GM23338 (cell line): ENCODE measurements around the gene CGRRF1. TPM values are rescaled to one million over a fixed set of nuclear protein-coding genes. Genes with fewer than 3 reads are reported as not detected.

Experiments used
- ATAC-seq: fragments of 200-7000 bp; cut with Tn5 transposase; 3 replicates; pipeline ENCODE4 v1.9.1; 2020
- DNase-seq: peaks from one replicate; pipeline ENCODE4 v3.0.0-alpha.2; 2015; ENCODE audit warnings: low spot score
- H2AFZ ChIP-seq: fragments of 200-600 bp; sonication (generic); 2 replicates; pipeline ENCODE4 v1.8.0; 2016; ENCODE audit warnings: antibody characterized with exemption, mild to moderate bottlenecking, moderate library complexity
- H3F3A ChIP-seq: fragments of 200-600 bp; sonication (generic); replicated peaks from 2 replicates; pipeline ENCODE4 v1.8.0; 2017; ENCODE audit warnings: antibody characterized with exemption, mixed run types, low read depth
- H3K27ac ChIP-seq: fragments of 200-600 bp; sonication (generic); 2 replicates; pipeline ENCODE4 v1.6.1; 2016; ENCODE audit warnings: low read depth
- H3K27me3 ChIP-seq: fragments of 200-600 bp; sonication (generic); 2 replicates; pipeline ENCODE4 v1.8.0; 2016; ENCODE audit warnings: mild to moderate bottlenecking, mixed run types, moderate library complexity; ENCODE audit not compliant: insufficient read depth
- H3K36me3 ChIP-seq: fragments of 200-600 bp; sonication (generic); 2 replicates; pipeline ENCODE4 v1.8.0; 2016; ENCODE audit warnings: mild to moderate bottlenecking; ENCODE audit not compliant: insufficient read depth
- H3K4me1 ChIP-seq: fragments of 200-600 bp; sonication (generic); 2 replicates; pipeline ENCODE4 v1.8.0; 2016; ENCODE audit warnings: mild to moderate bottlenecking, moderate library complexity; ENCODE audit not compliant: insufficient read depth
- H3K4me2 ChIP-seq: fragments of 200-600 bp; sonication (generic); 2 replicates; pipeline ENCODE4 v1.7.1; 2017; ENCODE audit warnings: mixed run types
- H3K4me3 ChIP-seq: fragments of 200-600 bp; sonication (generic); 2 replicates; pipeline ENCODE4 v1.6.1; 2016; ENCODE audit warnings: mixed run types
- H3K79me2 ChIP-seq: fragments of 200-600 bp; sonication (generic); replicated peaks from 2 replicates; pipeline ENCODE4 v1.8.0; 2017; ENCODE audit warnings: mild to moderate bottlenecking; ENCODE audit not compliant: insufficient read depth
- H3K9me2 ChIP-seq: fragments of 200-600 bp; sonication (generic); 2 replicates; pipeline ENCODE4 v1.8.0; 2017; ENCODE audit not compliant: insufficient read depth
- H4K20me1 ChIP-seq: fragments of 200-600 bp; sonication (generic); replicated peaks from 2 replicates; pipeline ENCODE4 v1.8.0; 2017; ENCODE audit warnings: mild to moderate bottlenecking; ENCODE audit not compliant: insufficient read depth
- H3K27ac Mint-ChIP-seq: 2 replicates; pipeline ENCODE4 v1.8.0; 2020; ENCODE audit warnings: inconsistent platforms, mild to moderate bottlenecking, moderate library complexity, mixed read lengths
- H3K27me3 Mint-ChIP-seq: 3 replicates; pipeline ENCODE4 v1.8.0; 2022; ENCODE audit warnings: low read depth, mild to moderate bottlenecking, moderate library complexity, mixed read lengths, inconsistent platforms; ENCODE audit not compliant: insufficient read depth, poor library complexity
- H3K36me3 Mint-ChIP-seq: 3 replicates; pipeline ENCODE4 v1.8.0; 2021; ENCODE audit warnings: low read depth, mild to moderate bottlenecking, inconsistent platforms, moderate library complexity, mixed read lengths
- H3K4me1 Mint-ChIP-seq: 3 replicates; pipeline ENCODE4 v1.8.0; 2020; ENCODE audit warnings: mild to moderate bottlenecking, inconsistent platforms, mixed read lengths
- H3K4me3 Mint-ChIP-seq: 3 replicates; pipeline ENCODE4 v1.8.0; 2021; ENCODE audit warnings: moderate library complexity, mild to moderate bottlenecking, inconsistent platforms, mixed read lengths
- H3K9me3 Mint-ChIP-seq: 3 replicates; pipeline ENCODE4 v1.8.0; 2020; ENCODE audit warnings: moderate library complexity, mild to moderate bottlenecking, inconsistent platforms, mixed read lengths
- CTCF ChIP-seq, 2 experiments: fragments of 200-600 bp in 1 of 2; sonication (generic) in 1 of 2; conservative IDR thresholded peaks; 2 replicates each; pipeline versions ENCODE4 v1.5.1 to v1.6.1; 2016 to 2017; ENCODE audit warnings: antibody characterized with exemption in 2 of 2, low read depth in 2 of 2, mild to moderate bottlenecking in 2 of 2, moderate library complexity in 1 of 2
- EZH2phosphoT487 ChIP-seq: fragments of 200-600 bp; sonication (generic); IDR thresholded peaks from one replicate; pipeline ENCODE4 v1.8.1; 2018; ENCODE audit warnings: antibody characterized with exemption; ENCODE audit not compliant: unreplicated experiment
- JUNB ChIP-seq: IDR thresholded peaks from one replicate; pipeline ENCODE4 v1.6.1; 2016; ENCODE audit warnings: antibody characterized with exemption; ENCODE audit not compliant: unreplicated experiment
- NANOG ChIP-seq: IDR thresholded peaks from 2 replicates; pipeline ENCODE4 v1.6.1; 2016; ENCODE audit warnings: antibody characterized with exemption, borderline replicate concordance
- POLR2AphosphoS5 ChIP-seq: IDR thresholded peaks from 2 replicates; pipeline ENCODE4 v1.6.1; 2016; ENCODE audit warnings: antibody characterized with exemption, low read depth
- REST ChIP-seq: IDR thresholded peaks from one replicate; pipeline ENCODE4 v1.6.1; 2018; ENCODE audit warnings: antibody characterized with exemption; ENCODE audit not compliant: unreplicated experiment
- ZNF331 ChIP-seq: fragments of 250-450 bp; sonication (Bioruptor Pico); IDR thresholded peaks from 2 replicates; pipeline ENCODE4 v1.5.0; 2020; ENCODE audit warnings: low read depth, mild to moderate bottlenecking, moderate library complexity
- ZNF462 ChIP-seq: fragments of 250-450 bp; sonication (Bioruptor Pico); IDR thresholded peaks from 2 replicates; pipeline ENCODE4 v1.5.0; 2020; ENCODE audit warnings: mild to moderate bottlenecking, moderate library complexity
- polyA plus RNA-seq: library from polyadenylated mRNA; unstranded; fragments of >200 nt; fragmentation: Nextera tagmentation; extraction: Ambion mirVana; gene quantifications from 2 replicates; pipeline ENCODE4 v1.2.1, GENCODE V29; 2016
- total RNA-seq: library from RNA; depleted of rRNA; stranded (reverse); fragments of >200 nt; shearing (Covaris generic); gene quantifications from 2 replicates; pipeline ENCODE4 v1.2.3, GENCODE V29; 2014
- TF ChIP-seq, protein P1 (sequence below): IDR thresholded peaks from 2 replicates; pipeline ENCODE4 v1.6.1; 2016; ENCODE audit warnings: antibody characterized with exemption

CGRRF1 gene
- total and polyA plus RNA-seq, 2 experiments from 2014 or later: 18.8 to 28.3 TPM

DNA sequence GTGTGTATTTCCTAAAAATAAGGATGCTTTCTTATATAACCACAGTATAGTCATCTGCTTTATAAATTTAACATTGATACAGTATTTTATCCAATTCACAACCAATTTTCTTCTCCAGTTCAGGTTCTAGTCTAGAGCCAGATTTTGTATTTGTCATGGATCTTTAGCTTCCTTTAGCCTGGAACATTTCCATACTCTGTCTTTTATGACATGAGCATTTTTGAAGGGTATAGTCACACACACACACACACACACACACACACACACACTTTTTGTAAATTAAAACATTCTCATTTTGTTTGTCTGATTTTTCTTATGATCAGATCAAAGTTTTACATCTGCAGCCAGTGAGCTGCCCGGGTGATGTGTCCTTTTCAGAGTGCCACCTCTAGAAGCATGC, 25.4 kb downstream of the CGRRF1 start:
- peaks cover 8% of the 10 kb centered on the region; the same call in 1 of the 2 replicates for H3K36me3 ChIP-seq
- no peaks in the 10 kb centered on the region for H3K79me2 ChIP-seq
- peaks cover 4% of the 10 kb centered on the region; the same call in 2 of the 3 replicates for H3K36me3 Mint-ChIP-seq
- H3K4me3 ChIP-seq: no peak overlapping the region
- peaks cover 22% of the 10 kb centered on the region for H3K4me1 ChIP-seq
- no peak overlapping the region for H3K4me3 Mint-ChIP-seq
- no peaks in the 10 kb centered on the region for H3K9me2 ChIP-seq
- ATAC-seq: no peak
- H3F3A ChIP-seq: no peaks in the 10 kb centered on the region
- no peaks in the 10 kb centered on the region for H3K27me3 ChIP-seq
- H4K20me1 ChIP-seq: no peaks in the 10 kb centered on the region
- H3K27ac ChIP-seq: peak overlapping the region; percentile 65; the same call in 1 of the 2 replicates
- H3K4me2 ChIP-seq: peak overlapping the region; percentile 53
- H3K9me3 Mint-ChIP-seq: no peaks in the 10 kb centered on the region
- no peak overlapping the region for H2AFZ ChIP-seq
- no peak for TF ChIP-seq POLR2AphosphoS5
- no peak for TF ChIP-seq NANOG
- TF ChIP-seq EZH2phosphoT487: no peak
- TF ChIP-seq CTCF (conservative IDR thresholded peaks at IDR 0.05; ENCODE audit: low read depth in 2 of 2): no peak
- TF ChIP-seq, protein P1, sequence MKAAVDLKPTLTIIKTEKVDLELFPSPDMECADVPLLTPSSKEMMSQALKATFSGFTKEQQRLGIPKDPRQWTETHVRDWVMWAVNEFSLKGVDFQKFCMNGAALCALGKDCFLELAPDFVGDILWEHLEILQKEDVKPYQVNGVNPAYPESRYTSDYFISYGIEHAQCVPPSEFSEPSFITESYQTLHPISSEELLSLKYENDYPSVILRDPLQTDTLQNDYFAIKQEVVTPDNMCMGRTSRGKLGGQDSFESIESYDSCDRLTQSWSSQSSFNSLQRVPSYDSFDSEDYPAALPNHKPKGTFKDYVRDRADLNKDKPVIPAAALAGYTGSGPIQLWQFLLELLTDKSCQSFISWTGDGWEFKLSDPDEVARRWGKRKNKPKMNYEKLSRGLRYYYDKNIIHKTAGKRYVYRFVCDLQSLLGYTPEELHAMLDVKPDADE: no peak
- TF ChIP-seq ZNF331 (CRISPR knock-in tag): no peak
- peak overlapping the region; percentile 78 for H3K27ac Mint-ChIP-seq
- H3K4me1 Mint-ChIP-seq: peaks cover 22% of the 10 kb centered on the region
- H3K27me3 Mint-ChIP-seq: no peaks in the 10 kb centered on the region
- DNase-seq: no peak

DNA sequence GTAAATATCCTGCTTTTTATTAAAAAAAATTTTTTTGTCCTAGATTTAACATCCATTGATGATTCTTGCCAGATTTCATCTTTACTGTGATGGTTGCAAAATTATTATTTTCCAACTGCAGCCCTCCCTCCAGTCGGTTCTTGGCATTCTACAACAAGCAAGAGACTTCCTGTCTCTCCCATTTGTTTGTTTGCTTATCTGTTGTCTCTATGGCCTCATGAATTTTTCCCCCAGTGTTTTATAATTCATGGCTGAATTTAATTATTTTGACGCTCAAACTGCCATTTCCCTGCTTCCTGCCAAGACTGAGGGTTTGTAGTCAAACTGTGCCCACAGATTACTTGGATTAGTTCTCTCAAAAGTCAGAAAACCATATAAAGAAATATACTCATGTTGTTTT, 25.9 kb downstream of the CGRRF1 start:
- DNase-seq: no peak
- Histone ChIP-seq H3K27ac (peak overlapping the region; percentile 65), H3F3A (no peaks in the 10 kb centered on the region), H3K27me3 (no peaks in the 10 kb centered on the region), H2AFZ (no peak overlapping the region), H3K4me3 (no peak overlapping the region), H3K36me3 (peaks cover 8% of the 10 kb centered on the region; the same call in 1 of the 2 replicates), H3K79me2 (no peaks in the 10 kb centered on the region), H4K20me1 (no peaks in the 10 kb centered on the region), H3K4me2 (peak overlapping the region; percentile 53), H3K4me1 (peaks cover 22% of the 10 kb centered on the region), H3K9me2 (no peaks in the 10 kb centered on the region)
- ATAC-seq: no peak
- H3K27ac Mint-ChIP-seq: peak overlapping the region; percentile 78
- H3K36me3 Mint-ChIP-seq: peaks cover 5% of the 10 kb centered on the region; the same call in 2 of the 3 replicates
- H3K4me1 Mint-ChIP-seq: peaks cover 22% of the 10 kb centered on the region
- no peaks in the 10 kb centered on the region for H3K9me3 Mint-ChIP-seq
- 0 out of 3 replicates have a peak overlapping the region, but pooled peaks have one; percentile 7 for H3K4me3 Mint-ChIP-seq
- no peaks in the 10 kb centered on the region for H3K27me3 Mint-ChIP-seq
- TF ChIP-seq JUNB: no peak
- no peak for TF ChIP-seq REST
- no peak for TF ChIP-seq ZNF462 (CRISPR knock-in tag)
